ENCODE measurements around the gene GRM7. TPM values are rescaled to one million over a fixed set of nuclear protein-coding genes. Genes with fewer than 3 reads are reported as not detected.

GRM7 gene
- total RNA-seq, 2 experiments from 2014 or later: not detected

DNA sequence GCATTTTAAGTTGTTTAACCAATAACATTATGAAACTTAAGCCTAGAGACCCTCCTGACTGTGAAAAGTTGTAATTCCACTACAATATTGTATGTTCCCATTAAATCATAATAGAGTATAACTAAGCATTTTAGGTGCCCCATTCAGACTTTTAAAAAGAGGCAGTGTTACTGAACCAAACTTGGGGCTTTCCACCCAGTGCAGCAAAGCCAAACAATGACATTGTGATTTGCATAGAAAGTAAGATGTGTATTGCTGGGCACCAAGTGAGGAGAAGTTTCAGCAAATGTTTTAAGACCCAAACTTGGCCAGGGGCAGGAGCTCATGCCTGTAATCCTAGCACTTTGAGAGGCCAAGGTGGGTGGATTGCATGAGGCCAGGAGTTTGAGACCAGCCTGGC, 706.2 kb downstream of the GRM7 start:
- Mint-ChIP-seq H3K36me3 (ENCODE audit: low read depth) (no peaks in the 10 kb centered on the region), H3K27me3 (no peaks in the 10 kb centered on the region)
- POLR2A ChIA-PET: no interaction called here

GRCh38 chr3:7568526-7569184, 707.7 kb downstream of the GRM7 start:
- no peak for DNase-seq
- no peak overlapping the region for H3K4me3 Mint-ChIP-seq
- ChIA-PET POLR2A (no interaction called here), CTCF (no interaction called here)
- no peak overlapping the region for H3K27ac Mint-ChIP-seq
- no peaks in the 10 kb centered on the region for H3K27me3 Mint-ChIP-seq
- peaks cover 14% of the 10 kb centered on the region for H3K9me3 Mint-ChIP-seq
- no peaks in the 10 kb centered on the region for H3K36me3 Mint-ChIP-seq (ENCODE audit: low read depth)
- H3K4me1 Mint-ChIP-seq: no peaks in the 10 kb centered on the region

More for the DNA sequence above, 706.2 kb downstream of the GRM7 start:
- no peaks in the 10 kb centered on the region for H3K4me1 Mint-ChIP-seq
- peaks cover 14% of the 10 kb centered on the region for H3K9me3 Mint-ChIP-seq
- no peak overlapping the region for H3K27ac Mint-ChIP-seq
- no peak overlapping the region for H3K4me3 Mint-ChIP-seq
- no peak for DNase-seq
- CTCF ChIA-PET: no interaction called here

GRCh38 chr3:7573330-7573729, 712.4 kb downstream of the GRM7 start:
- no peak overlapping the region for H3K27ac Mint-ChIP-seq
- H3K27me3 Mint-ChIP-seq: no peaks in the 10 kb centered on the region
- ChIA-PET POLR2A (no interaction called here), CTCF (no interaction called here)
- peaks cover 11% of the 10 kb centered on the region for H3K9me3 Mint-ChIP-seq
- H3K4me1 Mint-ChIP-seq: no peaks in the 10 kb centered on the region
- no peak overlapping the region for H3K4me3 Mint-ChIP-seq
- H3K36me3 Mint-ChIP-seq (ENCODE audit: low read depth): no peaks in the 10 kb centered on the region
- DNase-seq: no peak

DNA sequence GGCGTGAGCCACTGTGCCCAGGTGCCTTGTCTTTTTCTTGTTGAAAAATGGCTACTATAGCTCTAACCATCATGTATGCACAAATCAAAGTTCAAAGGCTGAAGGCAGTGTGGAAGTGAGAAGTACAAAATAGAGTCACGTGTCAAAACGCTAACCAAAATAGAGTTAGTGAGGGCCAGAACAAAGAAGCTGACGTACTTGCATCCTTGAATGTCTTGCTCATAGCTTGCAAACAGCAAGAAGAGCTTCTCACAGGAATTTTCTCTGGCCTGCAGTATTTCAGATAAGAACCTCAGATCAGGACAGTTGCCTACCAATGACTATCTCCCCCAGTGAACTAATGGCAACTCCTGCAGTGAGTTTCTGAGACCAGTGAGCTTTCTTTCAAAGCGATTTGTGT, 713.5 kb downstream of the GRM7 start:
- Mint-ChIP-seq H3K36me3 (ENCODE audit: low read depth) (no peaks in the 10 kb centered on the region), H3K4me3 (no peak overlapping the region), H3K4me1 (no peaks in the 10 kb centered on the region), H3K27ac (no peak overlapping the region), H3K27me3 (no peaks in the 10 kb centered on the region), H3K9me3 (peaks cover 11% of the 10 kb centered on the region)
- CTCF ChIA-PET: no interaction called here
- POLR2A ChIA-PET: no interaction called here
- no peak for DNase-seq

DNA sequence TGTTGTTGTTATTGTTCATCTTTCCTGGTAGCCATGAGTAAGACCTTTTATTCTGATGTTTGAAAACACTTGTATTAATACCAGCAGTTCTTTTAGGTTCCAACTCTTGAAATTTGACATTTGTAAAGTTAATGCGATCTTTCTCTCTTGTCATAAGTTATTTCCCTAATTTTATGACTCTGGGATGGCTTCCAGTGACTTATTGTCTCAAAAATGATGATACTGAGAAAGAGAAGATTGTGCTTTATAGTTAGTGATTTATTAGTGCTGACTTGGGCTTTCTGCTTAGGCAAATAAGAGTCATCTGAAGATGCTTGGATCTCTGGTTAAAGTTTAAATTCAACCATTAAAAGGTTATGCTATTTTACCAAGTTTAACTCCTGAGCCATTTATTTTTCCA, 715.2 kb downstream of the GRM7 start:
- no peak overlapping the region for H3K27ac Mint-ChIP-seq
- peaks cover 6% of the 10 kb centered on the region for H3K9me3 Mint-ChIP-seq
- no peak overlapping the region for H3K4me3 Mint-ChIP-seq
- POLR2A ChIA-PET: no interaction called here
- DNase-seq: no peak
- H3K36me3 Mint-ChIP-seq (ENCODE audit: low read depth): no peaks in the 10 kb centered on the region
- CTCF ChIA-PET: no interaction called here
- H3K27me3 Mint-ChIP-seq: no peaks in the 10 kb centered on the region
- no peaks in the 10 kb centered on the region for H3K4me1 Mint-ChIP-seq

DNA sequence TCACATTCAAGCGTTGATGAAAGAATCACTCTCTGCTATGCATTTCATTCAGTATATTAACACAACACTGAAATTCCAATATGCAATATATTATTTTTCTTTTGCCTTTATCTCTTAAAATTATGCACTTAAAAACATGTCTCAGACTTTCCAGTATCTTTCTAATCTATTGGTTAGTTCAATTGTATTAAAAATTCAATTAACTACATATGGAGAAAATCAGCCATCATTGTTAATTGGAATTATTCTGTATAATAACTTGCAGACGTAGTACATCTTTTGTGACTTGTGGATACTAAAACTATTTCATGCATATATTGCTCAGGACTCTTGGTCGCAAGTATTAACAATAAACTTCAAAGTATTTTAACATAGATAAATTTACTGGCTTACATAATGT, 715.6 kb downstream of the GRM7 start:
- Mint-ChIP-seq H3K36me3 (ENCODE audit: low read depth) (no peaks in the 10 kb centered on the region), H3K27ac (no peak overlapping the region), H3K27me3 (no peaks in the 10 kb centered on the region), H3K4me1 (no peaks in the 10 kb centered on the region), H3K9me3 (peaks cover 3% of the 10 kb centered on the region), H3K4me3 (no peak overlapping the region)
- no peak for DNase-seq
- CTCF ChIA-PET: no interaction called here
- POLR2A ChIA-PET: no interaction called here

DNA sequence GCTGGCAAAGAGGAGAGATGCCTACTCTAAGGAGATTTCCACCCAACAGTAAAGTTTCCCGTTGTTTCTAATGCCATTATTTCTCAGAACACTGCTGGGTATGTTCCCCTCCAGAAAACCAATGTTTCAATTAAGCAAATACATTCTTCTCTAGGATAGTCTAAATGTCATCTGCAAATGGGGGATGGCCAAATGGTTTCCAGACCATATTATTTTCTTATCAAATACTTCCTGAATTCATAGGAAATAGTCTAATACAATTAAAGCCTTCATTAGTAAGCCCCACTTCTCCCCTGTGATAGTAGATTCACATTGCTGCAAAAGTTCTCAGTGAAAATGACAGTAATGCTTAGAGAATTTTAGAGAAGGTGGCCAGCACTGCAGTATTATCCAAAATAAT, 716.6 kb downstream of the GRM7 start:
- DNase-seq: no peak

DNA sequence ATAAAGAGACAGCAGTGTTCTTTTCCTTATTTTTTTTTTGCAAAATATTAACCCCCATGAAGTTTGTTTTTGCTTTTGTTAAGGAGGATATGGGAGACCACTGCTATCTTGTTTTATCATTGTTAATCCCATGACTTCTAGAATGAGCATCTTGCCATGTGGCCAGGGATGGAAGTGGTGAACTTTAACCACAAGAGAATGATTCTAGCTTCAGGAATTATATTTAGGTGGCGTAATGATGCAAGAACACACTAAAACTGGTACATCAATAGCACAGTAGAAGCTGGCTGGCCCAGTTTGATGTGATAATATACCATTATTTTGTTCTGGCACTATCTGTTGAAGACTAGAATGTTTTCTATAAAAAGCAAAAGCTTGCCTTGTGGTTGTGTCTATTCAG, 720.9 kb downstream of the GRM7 start:
- Mint-ChIP-seq H3K36me3 (ENCODE audit: low read depth) (no peaks in the 10 kb centered on the region), H3K4me3 (no peak overlapping the region), H3K4me1 (no peaks in the 10 kb centered on the region), H3K9me3 (peaks cover 3% of the 10 kb centered on the region), H3K27ac (no peak overlapping the region), H3K27me3 (no peaks in the 10 kb centered on the region)
- no peak for DNase-seq
- CTCF ChIA-PET: no interaction called here
- POLR2A ChIA-PET: no interaction called here

More for the DNA sequence above, 716.6 kb downstream of the GRM7 start:
- no peak overlapping the region for H3K4me3 Mint-ChIP-seq
- H3K36me3 Mint-ChIP-seq (ENCODE audit: low read depth): no peaks in the 10 kb centered on the region
- no peaks in the 10 kb centered on the region for H3K4me1 Mint-ChIP-seq
- H3K27me3 Mint-ChIP-seq: no peaks in the 10 kb centered on the region
- POLR2A ChIA-PET: no interaction called here
- H3K27ac Mint-ChIP-seq: no peak overlapping the region
- CTCF ChIA-PET: no interaction called here
- H3K9me3 Mint-ChIP-seq: no peaks in the 10 kb centered on the region

GRCh38 chr3:7585052-7585451, 724.1 kb downstream of the GRM7 start:
- Mint-ChIP-seq H3K4me3 (no peak overlapping the region), H3K4me1 (no peaks in the 10 kb centered on the region), H3K9me3 (peaks cover 4% of the 10 kb centered on the region), H3K27ac (no peak overlapping the region), H3K27me3 (no peaks in the 10 kb centered on the region), H3K36me3 (ENCODE audit: low read depth) (no peaks in the 10 kb centered on the region)
- DNase-seq: no peak
- ChIA-PET CTCF (interaction anchor here (0.8 kb wide), 1 partner anchor 420 kb away, joined by 3 read pairs; no protein-coding TSS in a partner anchor), POLR2A (no interaction called here)

- ChIA-PET CTCF (no interaction called here), POLR2A (no interaction called here)
- H3K4me1 Mint-ChIP-seq: no peaks in the 10 kb centered on the region
- no peak overlapping the region for H3K4me3 Mint-ChIP-seq
- H3K27ac Mint-ChIP-seq: no peak overlapping the region
- H3K27me3 Mint-ChIP-seq: no peaks in the 10 kb centered on the region
- no peak for DNase-seq
- no peaks in the 10 kb centered on the region for H3K36me3 Mint-ChIP-seq (ENCODE audit: low read depth)
- H3K9me3 Mint-ChIP-seq: peaks cover 4% of the 10 kb centered on the region
Observed at GRCh38 chr3:7588236-7588635, 727.3 kb downstream of the GRM7 start.

- Mint-ChIP-seq H3K9me3 (peaks cover 4% of the 10 kb centered on the region), H3K27me3 (no peaks in the 10 kb centered on the region)
- CTCF ChIA-PET: no interaction called here
Observed at GRCh38 chr3:7589526-7589925, 728.6 kb downstream of the GRM7 start.

DNA sequence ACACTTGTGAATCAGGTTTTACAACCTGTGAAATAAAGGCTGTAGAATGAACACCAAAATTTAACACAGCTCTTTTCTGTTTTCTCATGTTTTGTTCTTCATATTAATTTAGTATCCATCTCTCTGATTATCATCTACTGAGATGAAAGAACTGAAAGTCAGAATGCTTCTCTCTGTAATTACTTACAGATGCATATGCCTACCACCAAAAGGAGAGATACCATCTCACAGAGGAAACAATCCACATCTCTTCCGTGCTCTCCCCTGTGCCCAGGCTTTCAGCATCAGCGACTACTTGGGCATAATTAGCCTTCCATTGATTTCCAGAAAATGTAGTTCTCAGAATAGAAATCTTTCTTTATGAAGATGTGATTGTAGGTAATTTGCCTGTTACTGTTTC, 741.4 kb downstream of the GRM7 start:
- Mint-ChIP-seq H3K27me3 (no peaks in the 10 kb centered on the region), H3K4me3 (no peak overlapping the region), H3K4me1 (no peaks in the 10 kb centered on the region), H3K9me3 (no peaks in the 10 kb centered on the region), H3K36me3 (ENCODE audit: low read depth) (no peaks in the 10 kb centered on the region), H3K27ac (no peak overlapping the region)
- DNase-seq: no peak
- ChIA-PET POLR2A (no interaction called here), CTCF (no interaction called here)

More at GRCh38 chr3:7589526-7589925, 728.6 kb downstream of the GRM7 start:
- H3K4me1 Mint-ChIP-seq: no peaks in the 10 kb centered on the region
- H3K4me3 Mint-ChIP-seq: no peak overlapping the region
- H3K36me3 Mint-ChIP-seq (ENCODE audit: low read depth): no peaks in the 10 kb centered on the region
- no peak for DNase-seq
- POLR2A ChIA-PET: no interaction called here
- no peak overlapping the region for H3K27ac Mint-ChIP-seq

DNA sequence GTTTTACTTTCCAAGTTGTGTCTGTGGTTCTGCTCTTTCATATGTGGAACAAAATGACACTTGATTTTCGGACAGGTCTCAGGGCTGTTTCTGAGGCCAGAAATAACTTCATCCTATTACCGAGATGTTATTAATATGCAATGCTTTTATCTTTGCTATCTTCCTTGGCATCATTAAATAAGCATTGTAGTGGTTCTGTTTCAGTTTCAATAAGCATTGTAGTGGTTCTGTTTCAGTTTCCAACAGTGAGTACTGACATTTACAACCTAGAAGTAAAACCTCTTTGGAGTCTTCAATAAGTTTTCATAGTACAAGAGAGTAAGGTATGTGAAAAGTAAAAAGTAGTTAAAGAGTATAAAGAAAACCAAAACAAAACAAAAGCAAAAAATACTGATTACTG, 746.2 kb downstream of the GRM7 start:
- Mint-ChIP-seq H3K9me3 (peaks cover 2% of the 10 kb centered on the region), H3K27me3 (no peaks in the 10 kb centered on the region), H3K36me3 (ENCODE audit: low read depth) (no peaks in the 10 kb centered on the region), H3K27ac (no peak overlapping the region), H3K4me1 (no peaks in the 10 kb centered on the region), H3K4me3 (no peak overlapping the region)
- ChIA-PET CTCF (no interaction called here), POLR2A (no interaction called here)
- no peak for DNase-seq

- CTCF ChIA-PET: no interaction called here
- Mint-ChIP-seq H3K36me3 (ENCODE audit: low read depth) (no peaks in the 10 kb centered on the region), H3K4me3 (no peak overlapping the region), H3K27ac (no peak overlapping the region), H3K4me1 (no peaks in the 10 kb centered on the region), H3K27me3 (no peaks in the 10 kb centered on the region), H3K9me3 (peaks cover 2% of the 10 kb centered on the region)
- DNase-seq: no peak
- POLR2A ChIA-PET: no interaction called here
Observed at GRCh38 chr3:7607676-7608075, 746.8 kb downstream of the GRM7 start.

DNA sequence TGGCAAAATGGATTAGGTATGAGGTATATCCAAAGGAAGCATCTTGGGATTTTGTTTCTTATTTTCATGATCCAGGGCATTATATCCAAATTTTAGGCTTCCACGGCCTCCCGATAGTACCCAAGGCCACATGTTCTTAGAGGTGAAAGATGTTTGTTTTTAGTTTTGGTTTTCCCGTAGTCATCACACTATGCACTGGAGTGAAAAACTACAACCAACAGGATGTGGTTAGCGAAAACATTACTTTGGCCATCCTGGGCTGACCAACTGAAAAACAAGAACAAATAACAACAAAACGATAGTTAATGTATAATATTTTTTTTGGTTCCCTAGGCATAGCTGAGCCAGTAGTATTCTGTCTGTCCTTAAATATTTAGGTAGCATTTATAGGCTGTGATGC, 749.7 kb downstream of the GRM7 start:
- no peaks in the 10 kb centered on the region for H3K27me3 Mint-ChIP-seq
- CTCF ChIA-PET: no interaction called here
- no peak for DNase-seq

More for the DNA sequence above, 749.7 kb downstream of the GRM7 start:
- POLR2A ChIA-PET: no interaction called here
- H3K9me3 Mint-ChIP-seq: peaks cover 2% of the 10 kb centered on the region
- no peaks in the 10 kb centered on the region for H3K4me1 Mint-ChIP-seq
- H3K4me3 Mint-ChIP-seq: no peak overlapping the region
- no peaks in the 10 kb centered on the region for H3K36me3 Mint-ChIP-seq (ENCODE audit: low read depth)
- H3K27ac Mint-ChIP-seq: no peak overlapping the region
